Stimulated activated CD8-positive, alpha-beta memory T cell treated with anti-CD3 and anti-CD28 coated beads, Interleukin-12 subunit alpha, Interleukin-12 subunit beta, amount 100 ng/mL, for 4 hours (primary cell): ENCODE measurements around the gene PAX5.

ENCODE experiments used
- DNase-seq: peaks from one replicate; pipeline ENCODE4 v3.0.0-alpha.2; 2020; ENCODE audit warnings: low read depth

The PAX5 gene

GRCh38 chr9:37025071-37025822, 8.8 kb downstream of the PAX5 start:
- no peak for DNase-seq

- DNase-seq = no peak
Measured at GRCh38 chr9:37017546-37017945, 16.5 kb downstream of the PAX5 start.

DNA sequence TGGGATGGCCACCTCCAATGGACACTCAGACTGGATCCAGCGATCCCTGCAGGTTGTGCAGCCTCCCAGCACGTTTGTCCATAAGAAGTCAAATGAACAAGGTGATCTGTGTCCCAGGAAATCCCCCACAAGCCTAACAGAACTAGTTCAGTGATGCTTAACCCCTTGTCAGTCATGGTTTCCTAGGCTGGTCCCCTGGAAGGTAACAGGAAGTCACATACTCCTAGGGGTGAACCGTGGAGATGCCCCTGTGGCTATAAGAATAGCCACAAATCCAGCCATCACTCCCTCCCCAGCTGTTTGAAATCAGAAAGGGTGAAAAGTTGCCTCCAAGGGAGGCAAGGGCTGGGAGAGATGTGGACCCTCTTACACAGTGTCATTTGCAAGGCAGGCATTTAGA, 22.5 kb downstream of the PAX5 start:
- no peak for DNase-seq

DNA sequence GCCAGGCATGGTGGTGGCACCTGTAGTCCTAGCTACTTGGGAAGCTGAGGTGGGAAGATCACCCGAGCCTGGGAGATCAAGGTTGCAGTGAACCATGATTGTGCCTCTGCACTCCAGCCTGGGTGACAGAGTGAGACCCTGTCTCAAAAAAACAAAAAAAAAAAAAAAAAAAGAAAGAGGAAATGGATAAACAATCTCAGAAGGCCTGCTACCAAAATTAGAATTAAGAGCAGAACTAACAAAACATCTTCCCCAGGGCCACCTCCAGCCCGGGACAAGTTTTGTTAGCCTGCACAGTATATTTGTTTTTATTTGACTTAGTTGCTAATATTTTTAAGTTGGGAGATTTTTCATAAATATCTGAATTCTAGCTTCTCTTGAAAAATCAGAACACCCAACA, 23.1 kb downstream of the PAX5 start:
- DNase-seq = no peak

- no peak for DNase-seq
Measured at GRCh38 chr9:37010180-37010579, 23.9 kb downstream of the PAX5 start.

DNA sequence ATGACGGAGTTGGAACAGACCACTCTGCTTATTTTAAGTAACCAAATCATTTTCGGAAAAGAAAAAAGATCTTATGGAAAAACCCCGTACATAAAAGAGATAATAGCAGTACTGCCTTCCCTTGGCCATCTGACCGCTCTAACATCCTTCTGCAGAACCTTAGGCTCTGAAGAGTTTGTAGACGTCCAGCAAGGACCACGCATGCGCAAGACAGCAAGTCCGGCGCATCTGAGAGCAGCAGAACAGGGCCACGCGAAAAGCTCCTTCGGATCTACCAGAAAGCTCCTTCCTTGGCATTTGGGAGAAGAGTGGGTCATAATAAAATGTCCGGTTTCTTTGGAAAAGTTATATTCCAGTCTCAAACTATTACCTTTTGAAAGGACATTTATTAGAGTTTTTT, 26.8 kb downstream of the PAX5 start:
- no peak for DNase-seq

DNA sequence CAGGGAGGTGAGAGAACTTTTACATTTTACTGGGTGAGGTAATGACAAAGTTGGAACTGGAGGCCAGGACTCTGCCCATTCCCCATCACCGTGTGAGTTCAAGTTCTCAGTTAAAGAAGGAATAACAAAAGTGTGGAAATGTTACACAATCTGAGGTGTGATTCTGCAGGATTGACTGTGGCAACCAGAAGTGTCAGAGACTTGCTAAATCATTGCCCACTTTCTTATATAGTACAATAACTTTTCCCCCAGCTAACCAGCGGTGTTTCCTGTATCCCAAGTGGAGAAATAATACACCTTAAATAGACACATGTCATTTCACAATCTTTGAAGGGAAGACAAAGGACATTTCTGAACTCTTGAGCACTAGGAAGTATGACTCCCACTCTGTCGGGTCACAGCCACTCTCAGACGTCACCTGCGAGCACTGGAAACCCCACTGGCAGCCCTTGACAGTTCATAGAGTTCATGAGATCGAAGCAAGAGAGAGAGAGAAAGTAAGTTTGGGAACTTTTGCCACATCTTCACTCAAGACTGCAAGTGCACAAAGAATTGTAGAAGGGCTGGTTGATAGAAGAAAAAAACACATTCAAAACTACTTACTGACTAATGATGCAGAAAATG, 28.4 kb downstream of the PAX5 start:
- DNase-seq = no peak

DNA sequence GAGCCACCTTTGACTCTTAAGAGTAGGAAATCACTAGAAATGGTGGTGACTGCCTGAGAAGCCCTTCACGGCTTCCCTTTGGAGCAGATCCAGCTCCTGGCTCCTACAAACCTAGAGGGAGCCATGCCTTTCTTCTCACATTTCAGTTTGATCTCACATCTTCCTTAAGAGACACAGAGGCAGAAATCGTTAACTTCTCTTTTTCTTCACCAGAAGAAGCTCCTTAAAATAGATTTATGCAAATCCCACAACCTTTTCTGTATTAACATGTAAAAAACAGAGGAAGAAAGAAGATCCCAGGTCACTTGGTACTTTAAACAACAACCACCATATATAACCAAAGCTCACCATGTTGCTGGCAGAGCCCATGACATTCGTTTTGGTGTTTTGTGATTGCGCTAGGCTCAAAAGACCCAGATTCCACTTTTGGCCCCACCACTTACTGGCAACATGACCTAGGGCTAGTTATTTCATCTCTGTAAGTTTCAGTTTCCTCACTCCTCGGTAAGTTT, 29.6 kb downstream of the PAX5 start:
- DNase-seq = no peak

- DNase-seq = no peak
Measured at GRCh38 chr9:37002413-37003217, 31.5 kb downstream of the PAX5 start.

- no peak for DNase-seq
Measured at GRCh38 chr9:37002036-37002412, 32.0 kb downstream of the PAX5 start.

DNA sequence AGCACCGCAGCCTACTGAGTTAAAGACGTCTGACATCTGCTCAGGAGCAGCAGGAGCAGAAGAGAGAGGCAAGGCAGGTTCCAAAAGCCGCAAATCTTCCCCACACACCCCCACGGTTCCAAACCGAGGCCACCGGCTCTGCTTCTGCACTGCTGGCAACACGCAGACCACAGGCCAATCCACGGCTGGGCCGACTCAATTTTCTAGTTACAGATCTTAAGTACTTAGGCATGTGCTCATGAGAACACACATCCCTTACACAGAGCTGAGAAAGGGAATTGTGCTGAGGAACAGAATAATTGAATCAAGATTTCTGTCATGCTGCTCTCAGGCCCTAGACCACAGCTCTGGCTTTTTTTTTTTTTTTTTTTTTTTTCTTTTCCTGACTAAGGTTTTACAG, 32.6 kb downstream of the PAX5 start:
- no peak for DNase-seq

DNA sequence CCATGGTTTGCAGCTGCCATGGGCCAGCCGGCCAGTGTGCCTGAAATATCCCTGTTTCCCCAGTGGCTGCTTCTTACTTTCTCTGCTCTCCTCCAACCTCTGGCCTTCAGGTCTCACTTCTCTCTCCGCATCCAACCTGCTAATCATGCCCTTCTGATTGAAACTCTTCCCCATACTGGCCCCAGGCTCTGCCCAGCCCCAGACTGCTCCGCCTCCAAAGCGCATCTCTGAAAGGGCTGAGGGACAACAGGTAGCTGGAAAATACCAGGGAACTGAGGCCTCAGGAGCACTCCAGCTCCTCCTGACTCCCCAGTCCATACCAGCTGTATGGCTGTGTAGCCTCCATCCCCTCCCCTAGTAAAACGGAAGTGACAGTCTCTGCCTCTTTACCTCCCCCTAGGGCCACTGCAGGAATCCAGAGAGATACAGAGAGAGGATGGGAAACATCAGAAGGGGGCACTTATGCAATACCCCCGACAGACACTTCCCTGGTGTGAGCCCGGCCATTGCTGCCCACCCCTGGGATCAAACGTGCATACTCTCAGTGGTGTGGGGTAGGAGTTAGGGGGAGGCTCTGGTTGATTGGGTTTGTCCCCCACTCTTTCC, 34.2 kb downstream of the PAX5 start:
- no peak for DNase-seq

- no peak for DNase-seq
Measured at GRCh38 chr9:36997414-36997813, 36.7 kb downstream of the PAX5 start.

GRCh38 chr9:36996706-36997086, 37.4 kb downstream of the PAX5 start:
- no peak for DNase-seq

GRCh38 chr9:36995927-36996705, 38.0 kb downstream of the PAX5 start:
- peak; percentile 19 for DNase-seq

GRCh38 chr9:36993933-36994764, 39.9 kb downstream of the PAX5 start:
- DNase-seq = no peak

GRCh38 chr9:36992501-36993316, 41.4 kb downstream of the PAX5 start:
- no peak for DNase-seq

- DNase-seq = no peak
Measured at GRCh38 chr9:36991516-36992134, 42.4 kb downstream of the PAX5 start.

GRCh38 chr9:36988848-36989247, 45.2 kb downstream of the PAX5 start:
- no peak for DNase-seq
